GM19043 (cell line): Measurements from ENCODE around the gene YJU2.
"Not testable (repeated sequence)": the region's sequence is repeated elsewhere in the genome, so short reads cannot be mapped to it uniquely, and the experiment has no call there.

ENCODE experiments used
- ATAC-seq: cut with Tn5 transposase; IDR thresholded peaks from one replicate; pipeline ENCODE4 v1.9.1; 2021; ENCODE audit warnings: low read depth; ENCODE audit not compliant: unreplicated experiment

Gene YJU2

DNA sequence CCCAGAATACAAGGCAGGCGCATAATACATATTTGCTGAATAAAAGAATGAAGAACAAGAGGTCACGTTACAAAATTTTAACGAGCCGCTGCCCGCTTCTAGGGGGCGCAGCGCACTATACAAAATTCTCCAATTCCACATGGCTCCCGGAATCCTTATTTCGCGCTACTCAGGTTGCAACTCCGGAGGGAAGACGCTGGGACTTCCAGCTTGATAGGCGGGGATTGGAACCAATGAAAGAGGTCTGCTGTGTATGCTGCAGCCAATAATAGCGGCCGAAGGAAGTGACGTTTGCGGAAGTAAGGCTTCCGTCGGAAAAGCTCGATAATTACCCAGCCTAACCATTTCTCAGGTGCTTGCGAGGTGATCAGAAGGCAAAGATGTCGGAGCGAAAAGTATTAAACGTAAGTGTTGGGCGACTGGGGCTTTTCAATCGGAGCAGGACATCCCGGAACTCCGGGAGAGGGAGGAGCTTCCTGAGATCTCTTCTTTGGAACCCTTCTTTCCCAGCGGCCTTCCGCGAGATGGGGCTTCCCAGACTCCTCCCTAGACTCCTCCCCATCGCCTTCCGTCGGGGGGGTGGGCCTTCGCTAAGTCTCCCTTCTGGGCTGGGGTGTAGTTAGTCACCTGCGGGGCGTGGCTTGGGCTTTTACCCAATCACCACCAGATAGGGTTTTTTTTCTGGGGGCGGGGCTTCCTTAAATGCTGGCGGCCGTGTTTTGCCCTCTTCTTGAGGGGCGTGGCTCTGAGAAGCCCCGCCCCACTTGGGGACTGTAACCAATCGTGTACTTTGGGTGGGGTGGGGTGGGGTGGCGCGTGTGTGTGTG is at the start of gene YJU2:
YJU2 (plus strand) TSS at position 314 of the 827 bp plus-strand sequence; CDS start at position 381, 67 bp downstream.
- peak; percentile 74 for ATAC-seq

DNA sequence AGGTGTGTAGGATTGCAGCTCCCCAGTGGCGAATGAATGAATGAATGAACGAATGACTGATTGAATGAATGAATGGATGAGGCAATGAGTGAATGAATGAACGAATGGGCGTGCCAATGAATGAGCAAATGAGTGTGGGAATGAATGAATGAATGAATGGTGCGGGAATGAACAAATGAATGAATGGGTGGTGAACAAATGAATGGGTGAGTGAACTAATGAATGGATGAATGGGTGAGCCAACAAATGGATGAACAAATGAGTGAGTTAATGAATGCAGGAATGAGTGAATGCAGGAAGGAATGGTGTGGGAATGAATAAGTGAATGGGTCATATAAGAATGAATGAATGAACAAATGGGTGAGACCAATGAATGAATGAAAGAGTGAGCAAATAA is 49.7 kb upstream of the YJU2 start:
- ATAC-seq: no peak

DNA sequence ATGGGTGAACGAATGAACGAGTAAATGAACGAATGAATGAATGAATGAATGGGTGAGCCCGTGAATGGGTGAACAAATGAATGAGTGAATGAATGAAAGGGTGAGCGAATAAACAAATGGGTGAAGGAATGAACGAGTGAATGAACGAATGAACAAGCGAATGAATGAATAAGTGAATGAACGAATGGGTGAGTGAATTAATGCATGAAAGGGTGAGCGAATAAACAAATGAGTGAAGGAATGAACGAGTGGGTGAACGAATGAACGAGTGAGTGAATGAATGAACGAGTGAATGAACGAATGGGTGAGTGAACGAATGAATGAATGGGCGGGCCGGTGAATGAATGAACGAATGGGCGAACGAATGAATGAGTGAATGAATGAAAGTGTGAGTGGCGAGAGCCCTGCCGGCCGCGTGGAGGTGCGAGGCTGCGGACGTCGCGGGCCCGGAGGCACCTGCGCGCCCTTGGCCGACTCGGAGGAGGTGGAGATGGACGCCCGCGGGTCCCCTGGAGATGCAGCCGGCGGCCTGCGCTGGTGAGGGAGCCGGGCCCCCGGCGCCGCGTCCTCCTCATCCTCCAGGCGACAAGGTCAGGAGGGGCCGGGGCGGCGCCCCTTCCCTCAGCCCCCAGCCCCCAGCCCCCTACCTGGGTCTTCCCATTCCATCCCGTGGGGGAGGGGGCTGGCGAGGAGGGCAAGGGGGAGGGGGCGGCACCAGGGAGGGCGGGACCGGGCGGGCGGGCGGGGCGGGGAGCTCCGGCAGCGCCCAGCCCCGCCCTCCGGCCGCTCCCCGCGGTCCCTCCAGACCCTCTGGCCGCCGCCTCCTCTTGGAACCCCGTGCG is 49.0 kb upstream of the YJU2 start:
- ATAC-seq: no peak

DNA sequence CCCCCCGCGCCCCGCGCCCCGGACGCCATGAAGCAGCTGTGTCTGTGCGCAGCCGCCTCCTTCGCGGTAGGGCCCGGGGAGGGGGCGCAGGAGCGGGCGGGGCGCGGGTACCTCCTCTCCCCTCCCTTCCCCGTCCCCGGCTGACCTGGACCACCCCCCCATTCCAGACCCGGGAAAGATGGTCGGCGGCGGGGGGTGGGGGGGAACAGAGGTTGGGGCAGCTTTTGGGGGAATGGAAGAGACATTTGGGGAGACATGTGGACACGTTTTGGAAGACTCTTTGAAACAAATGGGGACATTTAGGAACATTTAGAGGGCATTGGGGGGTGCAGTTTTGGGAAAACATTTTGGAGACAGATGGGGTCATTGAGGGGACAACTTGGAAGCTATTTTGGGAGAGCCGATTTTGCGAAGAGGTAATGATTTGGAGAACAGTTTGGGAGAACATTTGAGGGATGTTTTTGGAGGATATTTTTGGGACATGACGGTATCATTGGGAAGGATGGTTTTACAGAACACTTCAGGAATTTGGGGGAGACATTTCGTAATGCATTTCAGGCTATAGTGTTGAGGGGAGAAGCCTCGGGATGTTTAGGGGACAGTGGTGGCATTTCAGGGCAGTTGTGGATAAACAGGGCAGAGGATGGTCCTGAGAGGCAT is 48.3 kb upstream of the YJU2 start:
- ATAC-seq: no peak

DNA sequence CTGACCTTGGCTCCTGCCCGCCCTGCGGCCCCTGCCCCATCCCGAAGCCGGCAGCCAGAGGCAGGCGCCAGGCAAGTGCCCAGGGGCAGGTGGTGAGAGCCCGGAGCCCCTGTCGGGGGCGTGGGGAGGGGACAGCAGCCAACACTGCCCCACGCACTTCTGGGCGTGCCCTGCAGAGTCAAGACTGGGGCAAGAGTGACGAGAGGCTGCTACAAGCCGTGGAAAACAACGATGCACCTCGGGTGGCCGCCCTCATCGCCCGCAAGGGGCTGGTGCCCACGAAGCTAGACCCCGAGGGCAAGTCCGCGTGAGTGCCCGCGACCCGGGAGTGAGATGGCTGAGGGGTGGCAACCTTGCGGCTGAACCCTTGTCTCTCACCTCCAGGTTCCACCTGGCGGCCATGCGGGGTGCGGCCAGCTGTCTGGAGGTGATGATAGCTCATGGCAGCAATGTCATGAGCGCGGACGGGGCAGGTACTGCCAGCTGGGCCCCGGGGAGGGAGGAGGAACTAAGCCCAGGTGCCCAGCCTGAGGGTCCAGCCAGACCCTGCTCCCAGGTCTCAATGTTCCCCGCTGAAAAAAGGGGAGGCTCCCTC is 47.1 kb upstream of the YJU2 start:
- ATAC-seq: no peak

DNA sequence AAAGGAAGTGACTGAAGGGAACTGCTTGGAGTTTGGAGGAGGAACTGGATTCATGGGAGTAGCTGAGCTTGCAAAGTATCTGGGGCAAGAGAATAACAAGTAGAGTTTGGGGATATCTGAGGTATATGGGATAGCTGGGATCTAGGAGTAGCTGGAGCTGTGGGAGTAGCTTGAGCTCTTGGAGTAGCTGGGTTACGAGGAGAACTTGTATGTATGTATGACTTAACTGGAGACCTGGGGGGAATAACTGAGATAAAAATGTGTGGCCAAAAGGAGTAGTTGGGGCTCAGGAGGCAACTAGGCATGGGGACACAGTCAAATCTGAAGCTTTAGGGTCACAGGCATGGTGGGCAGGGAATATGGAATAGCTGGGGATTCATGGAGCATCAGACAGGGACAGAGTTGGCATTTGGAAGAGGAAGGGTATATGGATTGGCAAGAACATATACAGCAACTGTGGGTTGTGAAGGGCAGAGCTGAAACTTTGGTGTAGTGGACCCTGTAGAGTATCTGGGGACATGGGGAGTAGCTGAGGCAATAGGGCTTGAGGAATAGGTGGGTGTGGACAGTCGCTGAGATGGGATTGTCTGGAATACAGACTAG is 45.8 kb upstream of the YJU2 start:
- no peak for ATAC-seq

DNA sequence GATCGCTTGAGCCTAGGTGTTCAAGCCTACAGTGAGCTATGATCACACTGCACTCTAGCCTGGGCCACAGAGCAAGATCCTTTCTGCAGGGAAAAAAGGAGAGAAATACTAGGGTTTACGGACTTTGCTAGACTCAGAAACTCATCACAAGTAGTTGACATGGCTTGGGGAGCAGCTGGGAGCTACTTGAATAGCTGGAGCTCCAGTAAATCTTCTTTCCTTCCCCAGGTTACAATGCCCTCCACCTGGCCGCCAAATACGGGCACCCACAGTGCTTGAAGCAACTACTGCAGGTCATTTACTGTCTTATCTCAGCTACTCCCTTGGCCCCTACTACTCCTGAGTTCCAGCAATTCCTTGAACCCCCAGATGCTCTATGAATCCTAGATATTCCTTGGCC is 45.1 kb upstream of the YJU2 start:
- no peak for ATAC-seq

DNA sequence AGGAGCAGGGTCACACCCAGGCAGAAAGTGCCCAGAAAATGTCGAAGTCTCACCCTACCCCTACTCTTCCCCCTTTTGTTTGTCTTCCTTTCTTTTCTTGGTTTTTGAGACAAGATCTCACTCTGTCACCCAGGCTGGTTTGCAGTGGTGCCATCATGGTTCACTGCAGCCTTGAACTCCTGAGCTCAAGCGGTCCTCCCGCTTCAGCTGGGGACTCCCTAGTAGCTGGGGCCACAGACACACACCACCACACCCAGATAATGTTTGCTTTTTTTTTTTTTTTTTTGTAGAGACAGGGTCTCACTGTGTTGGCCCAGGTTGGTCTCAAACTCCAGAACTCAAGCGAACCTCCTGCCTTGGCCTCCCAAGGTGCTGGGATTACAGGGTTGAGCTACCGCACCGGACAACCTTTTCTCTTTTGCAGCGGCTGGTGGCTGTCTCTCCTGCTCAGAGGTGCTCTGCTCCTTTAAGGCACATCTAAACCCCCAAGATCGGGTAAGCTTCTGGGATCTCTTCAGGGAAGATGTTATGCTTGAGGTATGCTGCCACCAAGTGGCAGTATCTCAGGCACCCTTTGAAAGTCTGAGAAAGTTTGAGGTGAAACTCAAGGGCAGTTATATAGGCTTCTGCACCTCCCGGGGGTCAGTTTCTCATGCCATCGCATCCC is 39.9 kb upstream of the YJU2 start:
- ATAC-seq: no peak

DNA sequence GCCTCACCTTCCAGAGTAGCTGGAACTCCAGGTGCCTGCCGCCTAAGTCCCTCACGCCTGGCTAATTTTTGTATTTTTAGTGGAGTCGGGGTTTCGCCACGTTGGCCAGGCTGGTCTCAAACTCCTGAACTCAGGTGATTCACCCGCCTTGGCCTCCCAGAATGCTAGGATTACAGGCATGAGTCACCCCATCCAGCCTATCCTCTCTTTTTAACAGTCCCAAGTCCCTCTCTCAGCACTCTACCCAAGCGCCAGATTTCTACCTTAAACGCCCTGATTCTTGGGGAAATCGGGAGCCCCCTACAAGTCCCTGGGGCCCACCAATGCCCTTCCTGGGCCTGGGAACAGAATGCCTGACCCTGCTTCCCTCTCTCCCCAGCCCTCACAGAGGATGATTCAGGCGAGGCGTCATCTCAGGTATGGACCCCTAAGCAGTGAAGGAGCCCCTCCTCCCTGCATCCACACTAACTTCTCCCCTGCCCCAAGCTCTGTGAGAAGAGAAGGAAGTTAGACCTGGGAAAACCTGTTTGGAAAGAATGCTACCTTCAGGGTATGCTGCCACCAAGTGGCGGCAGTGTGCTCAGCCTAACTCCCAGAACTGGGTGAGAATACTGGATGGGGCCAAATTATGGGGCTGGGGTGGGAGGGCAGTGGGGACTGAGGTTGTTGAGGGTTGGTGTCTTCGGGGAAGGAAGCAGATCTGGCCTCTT is 38.3 kb upstream of the YJU2 start:
- no peak for ATAC-seq

DNA sequence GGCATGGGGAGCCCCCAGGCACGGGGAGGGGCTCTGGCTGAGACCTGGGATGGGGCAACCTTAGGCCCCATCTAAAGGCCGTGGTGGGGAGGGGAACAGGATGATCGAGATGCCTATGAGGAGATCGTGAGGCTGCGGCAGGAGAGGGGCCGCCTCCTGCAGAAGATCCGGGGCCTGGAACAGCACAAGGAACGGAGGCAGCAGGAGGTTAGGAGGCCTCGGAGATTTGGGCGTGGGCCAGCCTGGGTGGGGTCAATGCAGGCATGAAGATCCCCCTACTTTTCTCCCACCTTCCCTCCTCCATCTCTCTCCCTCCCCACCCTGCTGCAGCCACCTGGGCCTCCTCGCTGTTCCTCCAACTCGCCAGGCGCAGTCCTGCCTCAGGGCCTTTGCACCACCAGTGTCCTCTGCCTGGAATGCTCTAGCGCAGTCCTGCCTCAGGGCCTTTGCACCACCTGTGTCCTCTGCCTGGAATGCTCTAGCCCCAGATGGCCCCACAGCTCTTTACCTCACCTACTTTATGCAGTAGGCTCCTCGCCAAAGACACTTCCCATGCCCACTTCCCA is 36.6 kb upstream of the YJU2 start:
- no peak for ATAC-seq

DNA sequence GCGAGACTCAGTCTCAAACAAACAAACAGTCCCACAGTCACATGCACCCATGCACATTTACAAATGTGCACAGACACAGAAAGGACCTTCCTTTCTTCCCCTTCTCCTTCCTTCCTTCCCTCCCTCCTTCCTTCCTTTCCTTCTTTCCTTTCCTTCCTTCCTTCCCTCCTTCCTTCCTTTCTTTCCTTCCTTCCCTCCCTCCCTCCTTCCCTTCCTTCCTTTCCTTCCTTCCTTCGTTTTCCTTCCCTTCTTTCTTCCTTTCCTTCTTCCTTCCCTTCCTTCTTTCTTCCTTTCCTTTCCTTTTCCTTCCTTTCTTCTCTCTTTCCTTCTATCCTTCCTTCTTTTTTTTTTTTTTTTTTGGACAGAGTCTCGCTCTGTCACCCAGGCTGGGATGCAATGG is 33.8 kb upstream of the YJU2 start:
- ATAC-seq: no peak

DNA sequence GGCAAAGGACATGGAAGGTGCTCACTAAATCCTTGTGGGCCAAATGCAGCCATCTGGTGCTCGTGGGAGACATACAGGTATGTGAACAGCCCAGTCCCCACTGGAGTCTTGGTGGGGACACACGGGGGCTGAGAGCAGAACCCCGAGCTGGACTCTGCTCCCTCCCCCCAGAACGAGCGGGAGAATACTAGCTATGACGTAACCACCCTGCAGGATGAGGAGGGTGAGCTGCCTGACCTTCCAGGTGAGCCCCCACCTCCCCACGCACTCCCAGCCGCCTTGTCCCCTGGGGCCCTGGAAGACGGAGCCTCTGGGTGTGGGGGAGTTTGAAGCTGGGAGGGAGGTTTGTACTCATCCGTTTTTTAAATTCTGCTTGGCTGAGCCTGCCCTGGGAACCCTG is 31.1 kb upstream of the YJU2 start:
- ATAC-seq: no peak

DNA sequence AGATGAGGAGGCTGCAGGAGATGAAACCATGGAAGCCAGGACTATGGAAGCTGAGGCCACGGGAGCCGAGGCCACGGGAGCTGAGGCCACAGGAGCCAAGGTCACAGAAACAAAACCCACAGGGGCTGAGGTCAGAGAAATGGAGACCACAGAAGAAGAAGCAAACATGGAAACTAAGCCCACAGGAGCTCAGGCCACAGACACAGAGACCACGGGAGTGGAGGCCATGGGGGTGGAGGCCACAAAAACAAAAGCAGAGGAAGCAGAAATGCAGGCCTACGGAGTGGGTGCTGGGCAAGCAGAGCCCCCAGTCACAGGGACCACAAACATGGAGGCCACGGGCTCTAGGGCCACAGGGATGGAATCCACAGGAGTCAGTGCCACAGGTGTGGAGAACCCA is 30.0 kb upstream of the YJU2 start:
- ATAC-seq: no peak

DNA sequence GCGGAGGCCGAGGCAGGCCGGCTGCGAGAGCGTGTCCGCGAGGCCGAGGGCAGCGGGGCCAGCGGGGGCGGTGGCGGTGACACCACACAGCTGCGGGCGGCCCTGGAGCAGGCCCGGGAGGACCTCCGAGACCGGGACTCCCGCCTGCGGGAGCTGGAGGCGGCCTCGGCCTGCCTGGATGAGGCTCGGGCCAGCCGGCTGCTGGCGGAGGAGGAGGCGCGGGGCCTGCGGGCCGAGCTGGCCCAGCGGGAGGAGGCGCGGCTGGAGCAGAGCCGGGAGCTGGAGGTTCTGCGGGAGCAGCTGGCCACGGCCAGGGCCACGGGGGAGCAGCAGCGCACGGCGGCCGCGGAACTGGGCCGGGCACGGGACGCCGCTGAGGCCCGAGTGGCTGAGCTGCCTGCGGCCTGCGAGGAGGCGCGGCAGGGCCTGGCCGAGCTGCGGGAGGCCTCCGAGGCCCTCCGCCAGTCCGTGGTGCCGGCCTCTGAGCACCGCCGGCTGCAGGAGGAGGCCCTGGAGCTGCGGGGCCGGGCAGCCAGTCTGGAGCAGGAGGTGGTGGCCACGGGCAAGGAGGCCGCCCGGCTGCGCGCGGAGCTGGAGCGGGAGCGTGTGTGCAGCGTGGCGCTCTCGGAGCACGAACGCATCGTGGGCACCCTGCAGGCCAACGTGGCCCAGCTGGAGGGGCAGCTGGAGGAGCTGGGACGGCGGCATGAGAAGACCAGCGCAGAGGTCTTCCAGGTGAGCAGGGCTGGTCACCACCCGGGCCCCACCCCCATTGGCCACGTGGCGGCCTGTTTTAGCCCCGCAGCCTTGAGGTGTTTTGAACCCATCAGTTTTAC is 29.2 kb upstream of the YJU2 start:
- no peak for ATAC-seq

DNA sequence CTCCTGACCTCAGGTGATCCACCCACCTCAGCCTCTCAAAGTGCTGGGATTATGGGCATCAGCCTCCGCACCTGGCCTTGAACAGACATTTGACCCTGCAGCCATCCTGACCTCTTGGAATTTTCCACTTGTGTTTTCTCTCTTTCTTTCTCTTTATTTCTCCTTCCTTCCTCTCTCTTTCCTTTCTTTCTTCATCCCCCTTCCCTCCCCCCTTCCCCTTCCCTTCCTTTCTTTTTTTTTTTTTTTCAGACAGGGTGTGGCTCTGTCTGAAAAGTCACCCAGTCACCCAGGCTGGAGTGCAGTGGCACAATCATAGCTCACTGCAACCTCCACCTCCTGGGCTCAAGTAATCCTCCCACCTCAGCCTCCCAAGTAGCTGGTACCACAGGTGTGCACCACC is 28.4 kb upstream of the YJU2 start:
- ATAC-seq: not testable (repeated sequence)

DNA sequence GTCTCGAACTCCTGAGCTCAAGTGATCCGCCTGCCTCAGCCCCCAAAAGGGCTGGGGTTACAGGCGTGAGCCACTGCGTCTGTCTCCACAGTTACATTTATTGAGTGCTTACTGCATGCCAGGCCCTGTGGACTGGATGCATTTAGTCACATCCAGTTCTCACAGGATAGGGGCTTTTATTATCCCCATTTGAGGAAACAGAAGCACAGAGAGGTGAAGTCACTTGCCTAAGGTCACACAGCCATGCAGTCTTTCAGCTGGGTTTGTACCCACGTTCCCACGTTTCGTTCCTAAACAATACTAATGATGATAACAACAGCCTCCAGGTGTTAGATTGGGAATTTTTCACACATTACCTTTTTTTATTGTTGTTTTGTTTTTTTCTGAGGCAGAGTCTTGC is 26.7 kb upstream of the YJU2 start:
- no peak for ATAC-seq

DNA sequence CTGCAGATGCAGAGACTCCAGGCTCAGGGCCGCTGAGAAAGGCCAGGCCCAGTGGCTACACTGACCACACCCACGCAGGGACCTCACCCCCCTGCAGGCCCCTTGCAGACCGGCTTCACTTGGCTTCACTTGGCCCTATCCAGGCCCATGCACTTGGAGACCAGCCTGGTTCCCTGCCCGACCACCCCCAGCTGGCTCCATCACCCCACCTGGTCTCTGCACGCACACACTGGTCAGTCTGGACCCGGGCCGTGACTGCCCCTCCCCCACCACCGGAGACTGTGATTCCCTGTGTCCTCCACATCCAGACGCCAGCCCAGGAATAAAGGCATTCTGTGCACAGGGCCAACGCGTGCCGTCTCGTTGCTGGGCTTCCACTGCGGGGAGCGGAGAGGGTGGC is 22.4 kb upstream of the YJU2 start:
- no peak for ATAC-seq

DNA sequence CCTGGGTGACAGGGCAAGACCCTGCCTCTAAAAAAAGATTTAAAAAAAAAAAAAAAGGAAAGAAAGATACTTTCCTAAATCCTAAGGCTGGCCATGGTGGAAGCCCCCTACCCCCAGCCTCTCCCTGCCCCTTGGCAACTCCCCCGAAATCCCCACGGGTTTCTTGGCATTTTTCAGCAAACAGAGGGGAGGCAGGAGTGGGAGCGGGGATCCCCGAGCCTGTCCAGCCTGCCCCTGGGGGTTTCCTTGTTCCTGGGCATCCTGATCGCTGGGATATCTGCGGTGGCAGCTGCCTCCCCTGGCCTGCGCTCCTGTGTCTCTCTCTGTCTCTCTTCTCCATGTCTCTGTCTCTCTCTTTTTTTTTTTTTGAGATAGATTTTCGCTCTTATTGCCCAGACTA is 21.0 kb upstream of the YJU2 start:
- ATAC-seq: no peak
